SK-N-SH treated with all-trans-retinoic acid at 6 μM for 48 hours (cell line): ENCODE measurements around the gene PHETA1.

Experiments used
- ATAC-seq: fragments of 200-7000 bp; cut with Tn5 transposase; 3 replicates; pipeline ENCODE4 v1.9.1; 2020; ENCODE audit warnings: mild to moderate bottlenecking, moderate library complexity
- ARNTL ChIP-seq: fragments of 450-650 bp; formaldehyde crosslinking; IDR thresholded peaks from 2 replicates; pipeline ENCODE4 v1.5.0; 2020; ENCODE audit warnings: low read depth, mild to moderate bottlenecking, moderate library complexity, borderline replicate concordance
- CREB5 ChIP-seq: fragments of 250-450 bp; sonication (Bioruptor Pico); IDR thresholded peaks from 2 replicates; pipeline ENCODE4 v1.5.1; 2020; ENCODE audit warnings: low read depth, mild to moderate bottlenecking, moderate library complexity
- CSDC2 ChIP-seq: fragments of 250-450 bp; sonication (Bioruptor Pico); IDR thresholded peaks from 2 replicates; pipeline ENCODE4 v1.5.0; 2020; ENCODE audit warnings: mild to moderate bottlenecking, moderate library complexity
- CSRNP3 ChIP-seq: fragments of 250-450 bp; sonication (Bioruptor Pico); IDR thresholded peaks from 2 replicates; pipeline ENCODE4 v1.5.1; 2021; ENCODE audit warnings: mild to moderate bottlenecking, moderate library complexity
- ESRRG ChIP-seq: fragments of 250-450 bp; sonication (Bioruptor Pico); IDR thresholded peaks from 2 replicates; pipeline ENCODE4 v1.6.1; 2021; ENCODE audit warnings: mild to moderate bottlenecking
- GLIS3 ChIP-seq: fragments of 250-450 bp; sonication (Bioruptor Pico); IDR thresholded peaks from 2 replicates; pipeline ENCODE4 v1.5.0; 2020; ENCODE audit warnings: mild to moderate bottlenecking, moderate library complexity
- ISL1 ChIP-seq: fragments of 250-450 bp; sonication (Bioruptor Pico); IDR thresholded peaks from 2 replicates; pipeline ENCODE4 v2.1.2; 2022; ENCODE audit warnings: mild to moderate bottlenecking, moderate library complexity
- OSR1 ChIP-seq: fragments of 250-450 bp; sonication (Bioruptor Pico); IDR thresholded peaks from 2 replicates; pipeline ENCODE4 v1.8.0; 2022; ENCODE audit warnings: moderate library complexity, mild to moderate bottlenecking, inconsistent platforms
- PATZ1 ChIP-seq: fragments of 250-450 bp; sonication (Bioruptor Pico); IDR thresholded peaks from 2 replicates; pipeline ENCODE4 v1.8.0; 2020; ENCODE audit warnings: mild to moderate bottlenecking, moderate library complexity, borderline replicate concordance
- POU6F1 ChIP-seq: fragments of 250-450 bp; sonication (Bioruptor Pico); IDR thresholded peaks from 2 replicates; pipeline ENCODE4 v1.8.0; 2021; ENCODE audit warnings: low read depth, mild to moderate bottlenecking, moderate library complexity, borderline replicate concordance
- PPARA ChIP-seq: fragments of 250-450 bp; sonication (Bioruptor Pico); IDR thresholded peaks from 2 replicates; pipeline ENCODE4 v1.5.0; 2020; ENCODE audit warnings: mild to moderate bottlenecking, borderline replicate concordance
- RARB ChIP-seq: fragments of 250-450 bp; sonication (Bioruptor Pico); IDR thresholded peaks from 2 replicates; pipeline ENCODE4 v1.8.0; 2021; ENCODE audit warnings: mild to moderate bottlenecking, moderate library complexity
- SNAI2 ChIP-seq: fragments of 250-450 bp; sonication (Bioruptor Pico); IDR thresholded peaks from 2 replicates; pipeline ENCODE4 v1.5.0; 2020; ENCODE audit warnings: mild to moderate bottlenecking, moderate library complexity
- TCF4 ChIP-seq: fragments of 250-450 bp; sonication (Bioruptor Pico); IDR thresholded peaks from 2 replicates; pipeline ENCODE4 v1.8.0; 2021; ENCODE audit warnings: mild to moderate bottlenecking, moderate library complexity, borderline replicate concordance
- TOX ChIP-seq: fragments of 250-450 bp; sonication (Bioruptor Pico); IDR thresholded peaks from 2 replicates; pipeline ENCODE4 v1.8.0; 2021; ENCODE audit warnings: mild to moderate bottlenecking, moderate library complexity, borderline replicate concordance
- TSHZ2 ChIP-seq: fragments of 250-450 bp; sonication (Bioruptor Pico); IDR thresholded peaks from 2 replicates; pipeline ENCODE4 v1.5.0; 2020; ENCODE audit warnings: mild to moderate bottlenecking, moderate library complexity
- ZC3H10 ChIP-seq: fragments of 250-450 bp; sonication (Bioruptor Pico); IDR thresholded peaks from 2 replicates; pipeline ENCODE4 v1.5.1; 2021; ENCODE audit warnings: mild to moderate bottlenecking, moderate library complexity
- ZFP3 ChIP-seq: fragments of 250-450 bp; sonication (Bioruptor Pico); IDR thresholded peaks from 2 replicates; pipeline ENCODE4 v1.5.0; 2020; ENCODE audit warnings: mild to moderate bottlenecking, moderate library complexity
- ZFP30 ChIP-seq: fragments of 450-650 bp; formaldehyde crosslinking; IDR thresholded peaks from 2 replicates; pipeline ENCODE4 v1.5.0; 2022; ENCODE audit warnings: mild to moderate bottlenecking, moderate library complexity
- ZNF565 ChIP-seq: fragments of 450-650 bp; formaldehyde crosslinking; conservative IDR thresholded peaks from 2 replicates; pipeline ENCODE4 v1.5.0; 2020; ENCODE audit warnings: low read depth, mild to moderate bottlenecking, moderate library complexity
- ZNF70 ChIP-seq: fragments of 450-650 bp; formaldehyde crosslinking; IDR thresholded peaks from 2 replicates; pipeline ENCODE4 v1.5.0; 2020; ENCODE audit warnings: mild to moderate bottlenecking, moderate library complexity
- ZNF8 ChIP-seq: fragments of 450-650 bp; formaldehyde crosslinking; IDR thresholded peaks from 2 replicates; pipeline ENCODE4 v1.5.0; 2020; ENCODE audit warnings: mild to moderate bottlenecking, moderate library complexity

PHETA1 gene

GRCh38 chr12:111340231-111340630 is 28.7 kb downstream of the PHETA1 start:
- TF ChIP-seq CSRNP3 = no peak
- no peak for TF ChIP-seq ZFP3 (CRISPR knock-in tag)
- no peak for TF ChIP-seq TCF4 (CRISPR knock-in tag)
- no peak for TF ChIP-seq SNAI2
- no peak for TF ChIP-seq ZC3H10
- TF ChIP-seq TOX (CRISPR knock-in tag) = no peak
- TF ChIP-seq TSHZ2 = no peak
- TF ChIP-seq RARB = no peak
- no peak for TF ChIP-seq CSDC2 (CRISPR knock-in tag)
- no peak for TF ChIP-seq ZFP30 (CRISPR knock-in tag)
- no peak for TF ChIP-seq GLIS3 (CRISPR knock-in tag)
- no peak for TF ChIP-seq ZNF8 (CRISPR knock-in tag)
- TF ChIP-seq ZNF70 (CRISPR knock-in tag) = no peak
- no peak for TF ChIP-seq ARNTL (CRISPR knock-in tag)
- TF ChIP-seq PATZ1 (CRISPR knock-in tag) = no peak
- no peak for TF ChIP-seq ISL1
- no peak for TF ChIP-seq ZNF565 (CRISPR knock-in tag)
- TF ChIP-seq CREB5 (CRISPR knock-in tag) = no peak
- TF ChIP-seq PPARA = no peak
- TF ChIP-seq OSR1 (CRISPR knock-in tag) = no peak
- TF ChIP-seq, all 23 proteins: peak for 0
- no peak for ATAC-seq

- no peak for ATAC-seq
- TF ChIP-seq SNAI2 (no peak), ZFP3 (CRISPR knock-in tag) (no peak)
Measured at GRCh38 chr12:111339321-111339938, 29.5 kb downstream of the PHETA1 start.

- TF ChIP-seq ZFP3 (CRISPR knock-in tag) = no peak
- ATAC-seq = no peak
Measured at GRCh38 chr12:111338096-111338495, 30.8 kb downstream of the PHETA1 start.

- ATAC-seq = no peak
- no peak for TF ChIP-seq CSRNP3
- no peak for TF ChIP-seq CREB5 (CRISPR knock-in tag)
- TF ChIP-seq POU6F1 = no peak
- TF ChIP-seq TSHZ2 = no peak
- TF ChIP-seq ZFP3 (CRISPR knock-in tag) = no peak
- no peak for TF ChIP-seq ESRRG (CRISPR knock-in tag)
Measured at GRCh38 chr12:111337371-111337770, 31.5 kb downstream of the PHETA1 start.
